AG04450 (cell line): ENCODE results near the gene PIKFYVE. TPM values are rescaled to one million over a fixed set of nuclear protein-coding genes. Genes with fewer than 3 reads are reported as not detected.
"Not testable (repeated sequence)": the region's sequence is repeated elsewhere in the genome, so short reads cannot be mapped to it uniquely, and the experiment has no call there.

Source experiments
- CTCF ChIA-PET: fragments of 300-600, 350-600 bp; formaldehyde crosslinking; extraction: SDS; loops from one replicate; lab custom pipeline; 2022; ENCODE audit warnings: antibody characterized with exemption, inconsistent platforms; lab: Charles Lee
- POLR2A ChIA-PET: fragments of 350-600 bp; formaldehyde crosslinking; extraction: SDS; loops from one replicate; lab custom pipeline; 2021; ENCODE audit warnings: antibody characterized with exemption, inconsistent platforms; lab: Yijun Ruan, JAX
- DNase-seq: peaks from one replicate; pipeline ENCODE4 v3.0.0-alpha.2; 2011; ENCODE audit warnings: low read depth, low spot score
- H3K27ac ChIP-seq: one replicate; pipeline ENCODE4 v1.5.1; 2012; ENCODE audit warnings: low read depth, low read length, control low read depth
- H3K27me3 ChIP-seq: one replicate; pipeline ENCODE4 v1.6.0; 2012; ENCODE audit warnings: low read length; ENCODE audit not compliant: control insufficient read depth, insufficient read depth
- H3K4me3 ChIP-seq: 2 replicates; pipeline ENCODE4 v1.5.1; 2011; ENCODE audit warnings: mild to moderate bottlenecking, low read depth, low read length, control low read depth
- H3K9me3 ChIP-seq: 2 replicates; pipeline ENCODE4 v1.5.1; 2012; ENCODE audit warnings: low read length; ENCODE audit not compliant: control insufficient read depth, insufficient read depth
- polyA plus RNA-seq: library from polyadenylated mRNA; depleted of rRNA; stranded (reverse); fragments of >200 nt; gene quantifications from 2 replicates; pipeline ENCODE4 v1.2.3, GENCODE V29; 2011
- TF ChIP-seq, protein P1 (sequence below): IDR thresholded peaks from 2 replicates; pipeline ENCODE4 v1.5.1; 2011; ENCODE audit warnings: low read depth, low read length, control low read depth, inconsistent platforms

Gene PIKFYVE
- polyA plus RNA-seq, 1 experiment, result 23.8 TPM

- TF ChIP-seq, protein P1, sequence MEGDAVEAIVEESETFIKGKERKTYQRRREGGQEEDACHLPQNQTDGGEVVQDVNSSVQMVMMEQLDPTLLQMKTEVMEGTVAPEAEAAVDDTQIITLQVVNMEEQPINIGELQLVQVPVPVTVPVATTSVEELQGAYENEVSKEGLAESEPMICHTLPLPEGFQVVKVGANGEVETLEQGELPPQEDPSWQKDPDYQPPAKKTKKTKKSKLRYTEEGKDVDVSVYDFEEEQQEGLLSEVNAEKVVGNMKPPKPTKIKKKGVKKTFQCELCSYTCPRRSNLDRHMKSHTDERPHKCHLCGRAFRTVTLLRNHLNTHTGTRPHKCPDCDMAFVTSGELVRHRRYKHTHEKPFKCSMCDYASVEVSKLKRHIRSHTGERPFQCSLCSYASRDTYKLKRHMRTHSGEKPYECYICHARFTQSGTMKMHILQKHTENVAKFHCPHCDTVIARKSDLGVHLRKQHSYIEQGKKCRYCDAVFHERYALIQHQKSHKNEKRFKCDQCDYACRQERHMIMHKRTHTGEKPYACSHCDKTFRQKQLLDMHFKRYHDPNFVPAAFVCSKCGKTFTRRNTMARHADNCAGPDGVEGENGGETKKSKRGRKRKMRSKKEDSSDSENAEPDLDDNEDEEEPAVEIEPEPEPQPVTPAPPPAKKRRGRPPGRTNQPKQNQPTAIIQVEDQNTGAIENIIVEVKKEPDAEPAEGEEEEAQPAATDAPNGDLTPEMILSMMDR, result no peak
- Histone ChIP-seq H3K27me3 (no peaks in the 10 kb centered on the region), H3K9me3 (no peaks in the 10 kb centered on the region), H3K4me3 (no peak overlapping the region), H3K27ac (no peak overlapping the region)
- POLR2A ChIA-PET, result no interaction called here
- no peak for DNase-seq
- CTCF ChIA-PET, result no interaction called here
These were observed 118.6 kb downstream of the PIKFYVE start for GRCh38 chr2:208384637-208385036.

GRCh38 chr2:208386541-208386940 lies 120.5 kb downstream of the PIKFYVE start:
- TF ChIP-seq, protein P1, result no peak
- ChIA-PET POLR2A (no interaction called here), CTCF (interaction anchor here (1.2 to 1.7 kb wide), 3 partner anchors 9 to 1038 kb away, joined by 4 to 6 read pairs (median 6); no protein-coding TSS in a partner anchor)
- Histone ChIP-seq H3K9me3 (no peaks in the 10 kb centered on the region), H3K4me3 (no peak overlapping the region), H3K27ac (no peak overlapping the region), H3K27me3 (no peaks in the 10 kb centered on the region)
- no peak for DNase-seq

DNA sequence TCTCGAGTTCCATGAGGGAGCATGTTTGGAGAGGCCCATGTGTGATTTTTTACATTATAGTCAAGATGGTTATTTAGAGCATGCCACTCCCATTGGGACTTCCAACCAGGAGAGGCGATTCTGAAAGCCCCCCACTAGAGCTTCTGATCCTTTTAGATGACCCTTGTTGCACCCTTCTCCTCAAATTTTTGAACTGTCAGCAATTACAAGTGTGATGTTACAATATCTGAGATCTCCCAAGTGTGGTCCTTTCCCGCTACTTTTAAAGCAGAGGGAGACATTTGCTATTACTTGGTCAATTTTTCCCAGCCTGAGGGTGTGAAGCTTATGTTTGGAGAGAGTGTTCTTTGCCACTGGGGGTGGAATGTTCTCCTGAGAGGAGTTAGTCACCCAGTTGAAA lies 123.9 kb downstream of the PIKFYVE start:
- Histone ChIP-seq H3K4me3 (no peak overlapping the region), H3K9me3 (no peaks in the 10 kb centered on the region), H3K27me3 (no peaks in the 10 kb centered on the region), H3K27ac (no peak overlapping the region)
- POLR2A ChIA-PET, result no interaction called here
- DNase-seq, result no peak
- CTCF ChIA-PET, result interaction anchor here (1.3 kb wide), 1 partner anchor 17 kb away, joined by 5 read pairs; no protein-coding TSS in a partner anchor
- TF ChIP-seq, protein P1, result no peak

DNA sequence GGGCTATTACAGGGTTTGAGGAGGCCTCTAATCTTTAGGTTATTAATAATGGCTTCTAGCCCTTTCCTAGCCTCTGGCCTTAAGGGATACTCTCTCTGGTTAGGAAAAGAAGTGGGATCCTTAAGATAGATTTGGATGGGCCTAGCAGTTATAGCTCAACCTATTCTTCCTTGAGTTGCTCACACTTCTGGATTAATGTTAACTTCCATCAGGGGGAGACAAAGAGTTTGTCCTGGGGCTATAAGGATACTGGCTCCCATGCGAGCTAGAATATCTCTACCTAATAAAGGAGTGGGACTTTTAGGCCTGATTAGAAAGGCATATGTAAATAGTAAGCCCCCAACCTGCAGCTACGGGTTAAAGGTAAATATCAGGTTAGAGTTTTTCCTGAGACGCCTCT lies 126.2 kb downstream of the PIKFYVE start:
- Histone ChIP-seq H3K4me3 (no peak overlapping the region), H3K9me3 (no peaks in the 10 kb centered on the region), H3K27me3 (no peaks in the 10 kb centered on the region), H3K27ac (no peak overlapping the region)
- TF ChIP-seq, protein P1, result peak; percentile 34
- DNase-seq, result no peak
- CTCF ChIA-PET, result interaction anchor here (0.6 to 2.1 kb wide), 7 partner anchors 10 to 942 kb away, joined by 3 to 7 read pairs (median 4); partner anchors contain the start of gene PTH2R
- POLR2A ChIA-PET, result no interaction called here

DNA sequence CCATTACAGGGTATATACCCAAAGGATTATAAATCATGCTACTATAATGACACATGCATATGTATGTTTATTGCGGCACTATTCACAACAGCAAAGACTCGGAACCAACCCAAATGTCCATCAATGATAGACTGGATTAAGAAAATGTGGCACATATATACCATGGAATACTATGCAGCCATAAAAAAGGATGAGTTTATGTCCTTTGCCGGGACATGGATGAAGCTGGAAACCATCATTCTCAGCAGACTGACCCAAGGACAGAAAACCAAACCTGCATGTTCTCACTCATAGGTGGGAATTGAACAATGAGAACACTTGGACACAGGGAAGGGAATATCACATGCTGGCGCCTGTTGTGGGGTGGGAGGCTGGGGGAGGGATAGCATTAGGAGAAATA lies 130.7 kb downstream of the PIKFYVE start:
- POLR2A ChIA-PET, H3K27ac ChIP-seq, H3K4me3 ChIP-seq, DNase-seq, H3K9me3 ChIP-seq, H3K27me3 ChIP-seq, CTCF ChIA-PET: not testable (repeated sequence)
